ENCODE measurements around the gene GLB1L3. TPM values are rescaled to one million over a fixed set of nuclear protein-coding genes. Genes with fewer than 3 reads are reported as not detected.
A peak's percentile ranks its signal among the peaks of the same experiment; 100 is the strongest.

Gene GLB1L3
- total RNA-seq, 3 donors from 2014 or later, result 1.0 to 1.6 TPM; not detected in 1

DNA sequence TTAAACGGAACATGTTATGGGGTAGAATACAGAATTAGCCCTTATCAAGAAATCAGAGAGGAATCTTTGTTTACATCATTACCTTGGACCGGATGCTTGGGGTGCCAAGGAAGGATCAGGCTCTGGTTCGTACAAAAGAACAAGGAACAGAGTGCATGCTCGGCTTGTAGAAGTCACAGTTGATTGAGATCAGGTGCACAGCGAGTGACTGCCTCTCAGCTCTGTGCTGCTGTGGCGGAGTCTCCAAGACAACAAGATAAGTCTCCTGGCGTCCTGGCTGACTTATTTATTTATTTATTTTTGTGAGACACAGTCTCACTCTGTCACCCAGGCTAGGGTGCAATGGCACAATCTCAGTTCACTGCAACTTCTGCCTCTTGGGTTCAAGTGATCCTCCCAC is 87.4 kb downstream of the GLB1L3 start:
- intact Hi-C loops (cut with DNase I; ENCODE audit: low total_unique reads), result no loop called here
- peak in 1 of 2 donors; percentile 36 for DNase-seq (ENCODE audit: low spot score in 2 of 2)
- Histone ChIP-seq H3K4me1 (no peaks in the 10 kb centered on the region), H3K36me3 (no peaks in the 10 kb centered on the region), H3K9me3 (no peaks in the 10 kb centered on the region), H3K27me3 (no peaks in the 10 kb centered on the region), H3K27ac (no peak overlapping the region), H3K4me3 (no peak overlapping the region)
- no peak for TF ChIP-seq POLR2A (IDR thresholded peaks at IDR 0.05)
- TF ChIP-seq, protein P1, sequence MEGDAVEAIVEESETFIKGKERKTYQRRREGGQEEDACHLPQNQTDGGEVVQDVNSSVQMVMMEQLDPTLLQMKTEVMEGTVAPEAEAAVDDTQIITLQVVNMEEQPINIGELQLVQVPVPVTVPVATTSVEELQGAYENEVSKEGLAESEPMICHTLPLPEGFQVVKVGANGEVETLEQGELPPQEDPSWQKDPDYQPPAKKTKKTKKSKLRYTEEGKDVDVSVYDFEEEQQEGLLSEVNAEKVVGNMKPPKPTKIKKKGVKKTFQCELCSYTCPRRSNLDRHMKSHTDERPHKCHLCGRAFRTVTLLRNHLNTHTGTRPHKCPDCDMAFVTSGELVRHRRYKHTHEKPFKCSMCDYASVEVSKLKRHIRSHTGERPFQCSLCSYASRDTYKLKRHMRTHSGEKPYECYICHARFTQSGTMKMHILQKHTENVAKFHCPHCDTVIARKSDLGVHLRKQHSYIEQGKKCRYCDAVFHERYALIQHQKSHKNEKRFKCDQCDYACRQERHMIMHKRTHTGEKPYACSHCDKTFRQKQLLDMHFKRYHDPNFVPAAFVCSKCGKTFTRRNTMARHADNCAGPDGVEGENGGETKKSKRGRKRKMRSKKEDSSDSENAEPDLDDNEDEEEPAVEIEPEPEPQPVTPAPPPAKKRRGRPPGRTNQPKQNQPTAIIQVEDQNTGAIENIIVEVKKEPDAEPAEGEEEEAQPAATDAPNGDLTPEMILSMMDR (IDR thresholded peaks at IDR 0.05), result no peak
- no peak for TF ChIP-seq POLR2AphosphoS5 (IDR thresholded peaks at IDR 0.05)

DNA sequence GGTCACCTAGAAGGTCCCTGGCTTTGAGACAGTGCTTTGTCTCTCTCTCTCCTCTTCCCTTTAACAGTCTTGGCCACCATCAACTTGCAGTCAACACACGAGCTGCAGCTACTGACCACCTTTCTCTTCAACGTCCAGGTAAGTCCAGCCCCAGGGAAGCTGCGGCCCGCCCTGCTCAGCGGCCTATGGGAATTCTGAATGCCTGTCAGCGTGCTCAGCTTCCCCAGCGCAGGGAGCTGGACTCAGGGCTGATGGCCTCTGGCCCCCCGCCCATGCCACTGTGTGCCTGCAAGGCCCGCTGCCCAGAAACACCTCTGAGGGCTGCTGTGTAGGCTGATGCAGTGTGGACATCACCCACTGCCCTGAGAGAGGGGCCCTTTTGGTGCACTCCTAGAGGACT is 88.1 kb downstream of the GLB1L3 start:
- Histone ChIP-seq H3K9me3 (no peaks in the 10 kb centered on the region), H3K36me3 (no peaks in the 10 kb centered on the region), H3K27me3 (no peaks in the 10 kb centered on the region), H3K27ac (no peak overlapping the region), H3K4me1 (no peaks in the 10 kb centered on the region), H3K4me3 (no peak overlapping the region)
- intact Hi-C loops (cut with DNase I; ENCODE audit: low total_unique reads), result no loop called here
- no peak for TF ChIP-seq POLR2AphosphoS5 (IDR thresholded peaks at IDR 0.05)
- TF ChIP-seq POLR2A (IDR thresholded peaks at IDR 0.05), result no peak
- peak in 1 of 2 donors; percentile 20 for DNase-seq (ENCODE audit: low spot score in 2 of 2)

DNA sequence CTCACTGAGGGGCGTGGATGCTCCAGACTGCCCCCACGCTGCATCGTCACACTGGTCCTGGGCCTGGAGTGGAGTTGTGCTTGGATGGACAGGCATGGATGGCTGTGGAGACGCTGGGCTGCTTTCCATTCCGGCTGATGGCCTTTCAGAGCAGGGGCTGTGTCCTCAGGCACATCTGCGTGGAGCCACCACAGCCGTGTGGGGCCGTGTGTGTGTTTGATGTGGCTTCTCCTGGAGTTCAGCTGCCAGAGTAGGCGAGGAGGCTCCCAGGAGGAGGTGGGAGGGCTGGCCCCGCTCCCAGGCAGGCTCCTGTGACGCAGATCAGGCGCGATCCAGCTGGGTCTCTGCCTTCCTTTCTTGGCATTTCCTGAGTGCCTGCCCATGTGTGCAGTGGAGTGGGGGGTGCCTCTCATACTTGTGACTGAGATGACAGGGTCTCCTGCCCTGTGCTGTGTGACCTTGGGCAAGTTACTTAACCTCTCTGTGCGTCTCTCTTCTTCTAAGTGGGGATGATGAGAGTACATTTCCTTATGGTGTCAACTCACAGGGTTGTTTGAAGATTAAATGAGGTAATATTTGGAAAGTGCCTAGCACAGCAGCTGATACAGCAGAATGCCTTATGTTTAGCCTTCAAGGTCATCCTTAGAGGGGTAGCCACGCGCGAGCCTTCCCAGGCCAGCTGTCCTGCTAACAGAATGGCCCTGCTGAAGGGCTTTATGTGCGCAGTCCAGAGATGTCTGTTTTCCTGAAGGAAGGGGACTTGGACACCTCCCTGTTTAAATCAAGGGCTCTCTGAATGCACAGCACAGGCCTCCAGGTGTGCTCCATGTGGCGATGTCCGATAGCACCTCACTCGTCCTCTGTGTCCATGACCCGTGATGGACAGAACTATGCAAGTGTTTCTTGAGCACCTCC is 89.1 kb downstream of the GLB1L3 start:
- H3K9me3 ChIP-seq, result no peaks in the 10 kb centered on the region
- H3K27ac ChIP-seq, result no peak overlapping the region
- TF ChIP-seq, protein P1 (IDR thresholded peaks at IDR 0.05), result no peak
- no peak for TF ChIP-seq POLR2AphosphoS5 (IDR thresholded peaks at IDR 0.05)
- H3K36me3 ChIP-seq, result no peaks in the 10 kb centered on the region
- peak in 1 of 2 donors; percentile 40 for DNase-seq (ENCODE audit: low spot score in 2 of 2)
- H3K27me3 ChIP-seq, result no peaks in the 10 kb centered on the region
- H3K4me1 ChIP-seq, result no peaks in the 10 kb centered on the region
- intact Hi-C loops (cut with DNase I; ENCODE audit: low total_unique reads), result no loop called here
- no peak overlapping the region for H3K4me3 ChIP-seq

DNA sequence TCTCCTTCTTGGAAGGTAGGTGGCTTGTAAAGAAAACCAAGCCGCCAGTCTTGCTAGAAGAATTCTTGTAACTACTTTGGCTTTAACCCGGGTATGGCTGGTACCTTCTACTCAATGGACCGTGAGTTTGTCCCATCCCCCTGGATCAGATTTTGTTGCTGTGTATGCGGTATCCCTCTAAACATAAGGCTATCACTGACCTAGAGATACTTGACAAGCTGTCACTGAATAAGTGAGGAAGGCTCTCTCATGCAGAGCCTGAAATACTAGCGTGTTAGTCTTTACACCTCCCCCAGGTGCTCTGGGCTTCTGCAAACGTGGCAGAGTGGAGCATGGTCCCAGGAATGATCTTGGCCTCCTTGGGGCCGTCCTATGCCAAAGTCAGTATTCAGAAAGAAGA is 90.1 kb downstream of the GLB1L3 start:
- Histone ChIP-seq H3K27me3 (no peaks in the 10 kb centered on the region), H3K4me1 (no peaks in the 10 kb centered on the region), H3K9me3 (no peaks in the 10 kb centered on the region), H3K27ac (no peak overlapping the region), H3K4me3 (no peak overlapping the region), H3K36me3 (no peaks in the 10 kb centered on the region)
- intact Hi-C loops (cut with DNase I; ENCODE audit: low total_unique reads), result no loop called here
- DNase-seq (ENCODE audit: low spot score in 2 of 2), result peak in 1 of 2 donors; percentile 9
- TF ChIP-seq, protein P1 (IDR thresholded peaks at IDR 0.05), result no peak
- TF ChIP-seq POLR2AphosphoS5 (IDR thresholded peaks at IDR 0.05), result no peak
- TF ChIP-seq POLR2A (IDR thresholded peaks at IDR 0.05), result no peak

DNA sequence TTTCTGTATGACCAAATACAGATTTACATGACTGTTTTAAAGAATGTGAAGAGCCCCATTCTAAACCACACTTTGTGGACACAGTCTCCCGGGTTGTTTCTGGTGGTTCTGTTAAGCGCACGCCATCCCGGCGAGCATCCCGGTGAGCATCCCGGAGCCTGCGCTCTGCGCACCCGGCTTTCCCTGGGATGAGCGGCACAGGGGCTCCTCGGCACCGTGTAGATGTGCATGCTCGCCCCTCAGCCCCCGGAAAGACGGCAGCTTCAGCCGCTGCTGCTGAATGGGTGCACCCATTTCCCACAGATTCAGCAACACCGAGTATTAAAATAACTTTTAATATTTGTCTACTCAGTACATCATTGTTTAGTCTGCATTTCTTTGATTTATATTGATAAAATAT is 91.6 kb downstream of the GLB1L3 start:
- Histone ChIP-seq H3K27me3 (no peaks in the 10 kb centered on the region), H3K9me3 (no peaks in the 10 kb centered on the region), H3K4me1 (no peaks in the 10 kb centered on the region), H3K27ac (no peak overlapping the region), H3K36me3 (no peaks in the 10 kb centered on the region), H3K4me3 (no peak overlapping the region)
- DNase-seq (ENCODE audit: low spot score in 2 of 2), result peak in 1 of 2 donors; percentile 6
- intact Hi-C loops (cut with DNase I; ENCODE audit: low total_unique reads), result no loop called here
- no peak for TF ChIP-seq POLR2A (IDR thresholded peaks at IDR 0.05)
- no peak for TF ChIP-seq POLR2AphosphoS5 (IDR thresholded peaks at IDR 0.05)
- TF ChIP-seq, protein P1 (IDR thresholded peaks at IDR 0.05), result no peak

Other genes starting within 250 kb of the GLB1L3 start
- 10 to 100 TPM; 25.0 to 34.5 (median 33.8) TPM for gene JAM3, start 207.3 kb upstream of the GLB1L3 start, total RNA-seq
- 10 to 100 TPM; 12.0 to 16.5 (median 12.1) TPM for gene NCAPD3, start 52.4 kb upstream of the GLB1L3 start, total RNA-seq
- 10 to 100 TPM; 34.4 to 45.0 (median 40.1) TPM for gene VPS26B, start 51.7 kb upstream of the GLB1L3 start, total RNA-seq
- gene THYN1, start 23.0 kb upstream of the GLB1L3 start, total RNA-seq, result 10 to 100 TPM; 51.7 to 73.9 (median 58.7) TPM
- 10 to 100 TPM; 20.5 to 46.2 (median 40.4) TPM for gene ACAD8, start 22.8 kb upstream of the GLB1L3 start, total RNA-seq
- 10 to 100 TPM in 1 of 3 donors, 1 to 10 TPM in 2; 3.4 to 11.5 (median 6.6) TPM for gene GLB1L2, start 55.6 kb downstream of the GLB1L3 start, total RNA-seq
- 1 to 10 TPM in 2 of 3 donors, under 1 TPM in 1; 0.16 to 2.9 (median 2.8) TPM for gene B3GAT1, start 135.9 kb downstream of the GLB1L3 start, total RNA-seq

All from breast epithelium (tissue), 4 donors.